HG03575 (cell line): ENCODE measurements around the gene ERGIC3.

Experiments used
- ATAC-seq: cut with Tn5 transposase; IDR thresholded peaks from one replicate; pipeline ENCODE4 v1.9.1; 2021; ENCODE audit not compliant: unreplicated experiment, insufficient number of reproducible peaks, low FRiP score; ENCODE audit errors: extremely low read depth

ERGIC3 gene

DNA sequence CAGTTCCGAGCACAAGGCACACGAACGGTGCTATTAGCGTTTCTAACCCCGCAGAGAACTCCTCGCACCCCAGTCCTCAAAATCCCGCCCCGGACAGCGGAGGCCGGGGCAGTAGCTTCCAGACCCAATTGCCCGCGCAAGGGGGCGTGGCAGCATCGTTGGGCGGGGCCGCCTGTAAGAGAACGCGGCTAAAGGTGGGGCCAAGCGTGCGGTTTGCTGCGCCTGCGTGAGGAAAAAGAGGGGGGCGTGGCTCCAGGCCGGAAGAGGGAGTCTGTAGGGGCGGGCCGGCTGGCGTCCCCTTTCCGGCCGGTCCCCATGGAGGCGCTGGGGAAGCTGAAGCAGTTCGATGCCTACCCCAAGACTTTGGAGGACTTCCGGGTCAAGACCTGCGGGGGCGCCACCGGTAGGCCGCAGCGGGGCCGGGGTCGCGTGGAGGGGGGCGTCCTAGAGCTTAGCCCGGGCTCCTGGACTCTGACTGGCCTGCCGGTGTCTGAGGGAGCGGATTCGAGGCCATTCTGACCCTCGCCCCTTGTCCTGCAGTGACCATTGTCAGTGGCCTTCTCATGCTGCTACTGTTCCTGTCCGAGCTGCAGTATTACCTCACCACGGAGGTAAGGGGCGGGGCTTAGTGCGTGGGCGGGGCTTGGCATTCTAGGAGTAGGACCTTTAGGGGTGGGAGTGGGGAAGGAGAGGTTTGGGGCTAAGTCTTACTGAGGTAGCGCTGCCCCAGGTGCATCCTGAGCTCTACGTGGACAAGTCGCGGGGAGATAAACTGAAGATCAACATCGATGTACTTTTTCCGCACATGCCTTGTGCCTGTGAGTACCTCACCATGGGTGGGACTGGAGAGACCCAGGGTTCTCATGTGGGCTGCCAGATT is at the start of gene ERGIC3:
ERGIC3 (plus strand) TSS at position 296 of the 880 bp plus-strand sequence; CDS start at position 316, 20 bp downstream.
- ATAC-seq: no peak

- ATAC-seq: no peak
Observed at GRCh38 chr20:35492352-35492751, 49.5 kb upstream of the ERGIC3 start.

DNA sequence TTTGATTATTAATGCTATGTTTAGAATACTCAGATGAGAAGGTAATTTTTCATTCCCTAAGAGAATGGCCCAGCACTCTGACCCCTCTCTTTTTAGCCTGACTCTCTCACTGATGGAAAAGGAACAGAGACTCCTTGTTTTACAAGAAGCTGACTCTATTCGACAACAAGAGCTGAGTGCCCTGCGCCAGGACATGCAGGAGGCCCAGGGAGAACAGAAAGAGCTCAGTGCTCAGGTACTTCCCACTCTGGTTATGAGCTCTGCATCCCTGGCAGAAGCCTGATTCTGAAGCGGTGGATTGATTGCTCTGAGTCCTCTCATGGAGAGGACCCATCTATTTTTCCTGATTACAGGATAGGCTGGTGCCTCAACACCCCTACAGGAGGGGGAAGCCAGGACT is 45.4 kb upstream of the ERGIC3 start:
- ATAC-seq: no peak

DNA sequence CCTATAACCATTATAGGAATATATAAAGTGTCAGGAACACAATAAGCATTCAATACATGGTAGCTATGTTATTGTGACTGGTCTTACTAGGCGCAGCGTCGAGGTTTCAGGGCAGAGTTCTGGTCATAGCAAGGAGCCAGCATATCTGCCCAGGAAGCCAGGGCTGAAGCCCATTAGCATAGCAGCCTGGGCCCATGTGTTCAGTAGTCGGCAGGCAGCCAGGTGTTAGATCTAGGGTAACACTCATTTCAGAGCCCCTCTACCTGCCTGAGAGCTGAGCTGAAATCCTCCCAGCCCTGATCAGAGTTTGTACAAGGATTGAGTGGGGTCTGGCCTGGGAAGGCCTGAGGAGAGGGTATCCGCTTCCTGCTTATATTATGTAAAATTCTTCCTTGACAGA is 44.6 kb upstream of the ERGIC3 start:
- no peak for ATAC-seq

DNA sequence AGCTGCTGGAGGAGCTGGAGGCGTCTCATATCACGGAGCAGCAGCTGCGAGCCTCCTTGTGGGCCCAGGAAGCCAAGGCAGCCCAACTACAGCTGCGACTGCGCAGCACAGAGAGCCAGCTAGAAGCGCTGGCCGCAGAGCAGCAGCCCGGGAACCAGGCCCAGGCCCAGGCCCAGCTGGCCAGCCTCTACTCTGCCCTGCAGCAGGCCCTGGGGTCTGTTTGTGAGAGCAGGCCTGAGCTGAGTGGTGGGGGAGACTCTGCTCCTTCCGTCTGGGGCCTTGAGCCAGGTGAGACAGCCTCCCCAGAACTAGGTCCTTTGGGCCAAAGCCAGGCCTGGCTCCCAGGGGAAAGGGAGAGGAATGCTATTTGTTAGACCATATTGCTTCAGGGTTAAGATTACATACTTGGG is 44.1 kb upstream of the ERGIC3 start:
- ATAC-seq: no peak

DNA sequence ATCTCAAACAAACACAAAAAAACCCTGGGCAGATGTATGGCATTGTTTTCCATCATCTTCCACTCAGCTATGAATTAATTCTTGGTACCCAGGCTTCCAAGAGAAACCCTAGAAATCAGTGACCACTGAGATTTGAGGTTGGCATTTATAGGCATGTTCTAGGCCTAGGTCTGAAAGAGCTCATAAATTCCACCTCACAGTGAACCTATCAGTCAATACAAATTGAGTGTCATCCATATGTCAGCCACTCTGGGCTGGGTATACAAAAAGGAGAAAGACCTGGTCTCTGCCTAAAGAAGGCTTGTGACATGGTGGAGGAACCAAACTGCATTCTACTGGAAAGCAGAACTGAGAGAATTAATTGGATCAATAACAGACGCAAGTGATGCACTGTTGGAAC is 42.6 kb upstream of the ERGIC3 start:
- no peak for ATAC-seq

DNA sequence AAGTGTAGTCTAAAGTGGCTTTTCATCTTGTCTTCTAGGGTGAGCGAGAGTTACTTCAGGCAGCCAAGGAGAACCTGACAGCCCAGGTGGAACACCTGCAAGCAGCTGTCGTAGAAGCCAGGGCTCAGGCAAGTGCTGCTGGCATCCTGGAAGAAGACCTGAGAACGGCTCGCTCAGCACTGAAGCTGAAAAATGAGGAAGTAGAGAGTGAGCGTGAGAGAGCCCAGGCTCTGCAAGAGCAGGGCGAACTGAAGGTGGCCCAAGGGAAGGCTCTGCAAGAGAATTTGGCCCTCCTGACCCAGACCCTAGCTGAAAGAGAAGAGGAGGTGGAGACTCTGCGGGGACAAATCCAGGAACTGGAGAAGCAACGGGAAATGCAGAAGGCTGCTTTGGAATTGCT is 39.5 kb upstream of the ERGIC3 start:
- no peak for ATAC-seq

DNA sequence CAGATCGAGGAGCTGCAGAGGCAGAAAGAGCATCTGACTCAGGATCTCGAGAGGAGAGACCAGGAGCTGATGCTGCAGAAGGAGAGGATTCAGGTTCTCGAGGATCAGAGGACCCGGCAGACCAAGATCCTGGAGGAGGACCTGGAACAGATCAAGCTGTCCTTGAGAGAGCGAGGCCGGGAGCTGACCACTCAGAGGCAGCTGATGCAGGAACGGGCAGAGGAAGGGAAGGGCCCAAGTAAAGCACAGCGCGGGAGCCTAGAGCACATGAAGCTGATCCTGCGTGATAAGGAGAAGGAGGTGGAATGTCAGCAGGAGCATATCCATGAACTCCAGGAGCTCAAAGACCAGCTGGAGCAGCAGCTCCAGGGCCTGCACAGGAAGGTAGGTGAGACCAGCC is 38.6 kb upstream of the ERGIC3 start:
- ATAC-seq: no peak

DNA sequence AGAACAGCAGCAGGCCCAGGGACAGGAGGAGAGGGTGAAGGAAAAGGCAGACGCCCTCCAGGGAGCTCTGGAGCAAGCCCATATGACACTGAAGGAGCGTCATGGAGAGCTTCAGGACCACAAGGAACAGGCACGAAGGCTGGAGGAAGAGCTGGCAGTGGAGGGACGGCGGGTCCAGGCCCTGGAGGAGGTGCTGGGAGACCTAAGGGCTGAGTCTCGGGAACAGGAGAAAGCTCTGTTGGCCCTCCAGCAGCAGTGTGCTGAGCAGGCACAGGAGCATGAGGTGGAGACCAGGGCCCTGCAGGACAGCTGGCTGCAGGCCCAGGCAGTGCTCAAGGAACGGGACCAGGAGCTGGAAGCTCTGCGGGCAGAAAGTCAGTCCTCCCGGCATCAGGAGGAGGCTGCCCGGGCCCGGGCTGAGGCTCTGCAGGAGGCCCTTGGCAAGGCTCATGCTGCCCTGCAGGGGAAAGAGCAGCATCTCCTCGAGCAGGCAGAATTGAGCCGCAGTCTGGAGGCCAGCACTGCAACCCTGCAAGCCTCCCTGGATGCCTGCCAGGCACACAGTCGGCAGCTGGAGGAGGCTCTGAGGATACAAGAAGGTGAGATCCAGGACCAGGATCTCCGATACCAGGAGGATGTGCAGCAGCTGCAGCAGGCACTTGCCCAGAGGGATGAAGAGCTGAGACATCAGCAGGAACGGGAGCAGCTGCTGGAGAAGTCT is 37.9 kb upstream of the ERGIC3 start:
- no peak for ATAC-seq

DNA sequence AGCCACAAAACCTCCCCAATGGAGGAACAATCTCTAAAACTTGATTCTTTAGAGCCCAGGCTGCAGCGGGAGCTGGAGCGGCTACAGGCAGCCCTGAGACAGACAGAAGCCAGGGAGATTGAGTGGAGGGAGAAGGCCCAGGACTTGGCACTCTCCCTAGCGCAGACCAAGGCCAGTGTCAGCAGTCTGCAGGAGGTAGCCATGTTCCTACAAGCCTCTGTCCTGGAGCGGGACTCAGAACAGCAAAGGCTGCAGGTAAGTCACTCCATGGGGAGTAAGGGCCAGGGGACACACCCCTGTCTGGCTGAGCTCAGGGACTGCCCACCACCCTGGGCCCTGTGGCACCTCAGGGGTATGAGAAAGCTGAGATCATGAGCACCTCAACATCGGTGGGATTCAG is 37.1 kb upstream of the ERGIC3 start:
- no peak for ATAC-seq

DNA sequence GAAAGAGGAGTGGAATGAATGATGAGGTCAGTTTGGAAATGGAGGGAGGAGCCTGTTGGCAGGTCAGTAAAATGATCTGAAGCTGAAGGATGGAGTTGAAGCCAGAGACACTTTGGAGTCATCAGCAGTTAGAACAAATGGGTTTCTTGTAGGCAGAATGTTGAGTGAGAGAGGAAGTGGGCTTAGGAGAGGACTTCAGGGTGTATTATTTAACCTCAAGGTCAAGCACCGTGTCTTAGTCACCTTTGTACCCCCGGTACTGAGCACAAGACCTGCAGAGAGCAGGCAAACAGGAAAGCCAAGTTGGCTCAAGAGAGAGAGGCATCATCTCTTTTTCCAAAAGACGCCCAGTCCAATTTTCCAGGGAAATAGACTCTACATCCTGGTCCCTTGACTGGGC is 35.7 kb upstream of the ERGIC3 start:
- ATAC-seq: no peak

- ATAC-seq: no peak
Observed at GRCh38 chr20:35506872-35507638, 34.8 kb upstream of the ERGIC3 start.

DNA sequence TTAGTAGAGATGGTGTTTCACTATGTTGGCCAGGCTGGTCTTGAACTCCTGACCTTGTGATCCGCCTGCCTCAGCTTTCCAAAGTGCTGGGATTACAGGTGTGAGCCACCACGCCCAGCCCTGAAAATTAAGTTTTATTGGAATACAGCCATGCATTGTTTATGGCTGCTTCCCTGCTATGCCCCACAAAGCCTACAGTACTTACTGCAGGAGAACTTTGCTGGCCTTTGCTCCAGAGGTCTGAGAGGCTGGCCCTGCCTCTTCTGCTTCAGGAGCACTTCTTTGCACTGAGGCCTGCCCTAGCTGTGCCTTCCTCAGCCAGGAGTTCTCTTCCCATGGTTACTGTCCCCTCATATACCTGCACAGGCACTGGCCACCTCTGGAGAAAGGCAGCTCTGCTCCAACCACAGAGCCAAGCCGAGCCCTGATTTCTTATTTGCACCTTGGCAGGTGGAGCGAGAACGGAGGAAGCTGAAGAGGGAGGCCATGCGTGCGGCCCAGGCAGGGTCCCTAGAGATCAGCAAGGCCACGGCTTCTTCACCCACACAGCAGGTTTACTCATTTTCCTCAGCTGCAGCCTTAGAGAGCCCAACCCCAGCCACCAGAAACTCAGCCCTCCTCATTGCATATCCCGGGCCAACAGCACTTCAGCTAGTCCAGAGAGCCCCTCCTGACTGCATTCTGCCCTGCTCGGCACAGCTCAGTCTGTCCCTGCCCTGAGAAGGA is 33.2 kb upstream of the ERGIC3 start:
- ATAC-seq: no peak

DNA sequence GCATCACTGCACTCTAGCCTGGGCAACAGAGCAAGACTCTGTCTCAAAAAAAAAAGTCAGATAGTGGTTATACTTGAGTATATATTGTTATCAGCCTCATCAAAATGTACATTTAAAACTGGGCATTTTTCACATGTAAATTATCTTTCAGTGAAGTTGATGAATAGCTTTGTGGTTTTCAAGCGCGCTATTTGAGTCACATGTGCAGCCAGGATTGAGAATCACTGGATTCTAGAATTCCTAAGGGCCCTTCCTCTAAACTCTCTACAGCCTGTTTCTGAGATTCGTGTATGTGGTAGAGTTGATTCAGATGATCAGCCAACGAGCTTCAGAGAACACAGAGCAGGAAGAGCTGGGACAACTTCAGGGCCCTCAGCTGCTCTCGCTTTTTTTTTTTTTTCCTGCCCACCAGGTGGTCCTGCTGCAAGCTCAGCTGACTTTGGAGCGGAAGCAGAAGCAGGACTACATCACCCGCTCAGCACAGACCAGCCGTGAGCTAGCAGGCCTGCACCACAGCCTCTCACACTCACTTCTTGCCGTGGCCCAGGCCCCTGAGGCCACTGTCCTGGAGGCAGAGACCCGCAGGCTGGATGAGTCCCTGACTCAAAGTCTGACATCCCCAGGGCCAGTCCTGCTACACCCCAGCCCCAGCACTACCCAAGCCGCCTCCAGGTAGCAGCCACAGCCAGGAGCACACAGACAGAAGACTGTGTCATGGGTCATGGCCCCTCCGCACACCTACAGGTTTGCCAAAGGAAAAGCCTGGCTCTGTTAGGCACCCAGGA is 30.7 kb upstream of the ERGIC3 start:
- no peak for ATAC-seq

DNA sequence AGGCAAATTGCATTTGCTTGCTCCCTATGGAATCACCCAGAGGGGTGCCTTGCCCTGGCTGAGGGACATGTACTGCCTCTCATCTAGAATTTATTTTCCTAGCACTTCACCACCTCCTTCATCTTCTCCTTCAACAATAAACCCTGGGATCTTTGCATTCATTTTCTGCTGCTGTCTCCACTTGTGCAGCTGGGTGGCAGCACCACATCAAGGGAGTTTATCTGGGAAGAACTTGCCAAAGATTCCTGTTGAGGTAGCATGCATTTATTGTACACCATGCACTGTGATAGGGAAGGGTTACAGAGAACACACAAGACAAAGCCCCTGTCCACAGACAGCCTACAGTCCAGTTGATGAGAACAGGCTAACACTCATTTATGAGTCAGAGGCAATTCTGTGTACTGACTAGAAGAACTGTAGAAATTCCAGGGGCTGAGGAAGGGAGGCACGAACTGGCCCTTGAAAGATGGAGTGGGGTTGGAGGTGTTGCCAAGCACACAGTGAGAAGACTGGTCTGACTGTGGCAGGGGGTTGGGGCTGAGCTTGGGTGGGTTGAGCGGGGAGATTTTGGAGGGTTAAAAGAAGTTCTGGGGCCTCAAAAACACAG is 30.0 kb upstream of the ERGIC3 start:
- ATAC-seq: no peak

DNA sequence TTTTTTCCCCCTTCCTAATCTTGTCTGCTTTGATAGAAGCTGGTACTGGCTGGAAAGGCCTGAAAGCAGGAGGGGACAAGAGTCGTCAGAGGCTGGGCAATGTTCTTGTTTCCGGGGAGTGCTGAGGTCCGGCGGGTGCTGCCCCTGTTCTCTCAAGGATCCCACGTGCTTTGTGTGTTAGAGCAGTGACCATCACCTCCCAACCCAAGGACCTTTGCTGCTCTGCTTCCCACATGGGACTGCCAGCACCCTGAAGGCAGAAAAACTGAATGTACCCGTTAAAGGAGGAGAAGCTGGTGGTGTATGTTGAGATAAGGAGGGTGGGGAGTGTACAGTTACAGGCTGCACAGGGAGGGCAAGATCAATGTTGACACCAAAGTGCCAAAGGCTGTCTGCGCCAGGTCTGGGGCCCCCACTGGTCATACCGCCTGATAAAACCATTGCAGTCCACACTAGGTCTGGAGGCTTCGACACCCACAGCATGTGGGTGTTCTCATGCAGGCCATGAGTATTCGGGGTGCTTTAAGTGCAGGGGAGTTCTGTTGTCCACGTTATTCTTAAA is 27.4 kb upstream of the ERGIC3 start:
- no peak for ATAC-seq

DNA sequence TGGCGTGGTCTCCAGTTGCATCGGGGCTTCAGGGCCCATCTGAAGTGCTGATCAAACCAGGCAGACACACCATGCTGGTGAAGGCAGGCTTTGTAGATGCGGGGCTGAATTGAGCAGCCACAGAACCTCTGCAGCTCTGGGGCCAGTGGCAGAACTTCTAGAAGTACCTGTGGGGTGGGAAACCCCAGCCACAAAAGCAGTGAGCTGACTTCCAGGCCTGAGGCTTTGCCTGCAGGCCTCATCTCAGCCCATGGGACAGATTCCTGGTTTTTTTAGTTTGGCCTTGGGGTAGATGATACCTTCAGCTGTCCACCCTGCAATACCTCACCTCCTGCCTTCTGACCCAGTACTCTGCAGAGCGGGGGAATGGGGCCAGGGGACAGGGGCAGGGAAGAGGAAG is 26.5 kb upstream of the ERGIC3 start:
- ATAC-seq: no peak
